GM12878 (cell line): Measurements from ENCODE around the gene FOXP3. TPM values are rescaled to one million over a fixed set of nuclear protein-coding genes. Genes with fewer than 3 reads are reported as not detected.

Experiments
- ATAC-seq: fragments of 200-7000 bp; cut with Tn5 transposase; 3 replicates; pipeline ENCODE4 v1.9.1; 2020; ENCODE audit warnings: mild to moderate bottlenecking, moderate library complexity
- BruUV-seq: library from RNA; stranded (reverse); fragments of 400-500 nt; replicated peaks from 2 replicates; lab custom pipeline; 2021; lab: Mats Ljungman, UMichigan
- CTCF ChIA-PET: fragments of 300-600 bp; sonication (Branson Sonifier 250); formaldehyde crosslinking; extraction: SDS; loops from one replicate; lab custom pipeline; 2021; ENCODE audit warnings: inconsistent platforms; lab: Yijun Ruan, JAX
- POLR2A ChIA-PET: fragments of 350-600 bp; formaldehyde crosslinking; extraction: SDS; loops from one replicate; lab custom pipeline; 2021; ENCODE audit warnings: inconsistent platforms; lab: Charles Lee
- RAD21 ChIA-PET: fragments of 300-600 bp; sonication (Branson Sonifier 250); formaldehyde crosslinking; loops from one replicate; lab custom pipeline; 2023; ENCODE audit warnings: antibody characterized with exemption; ENCODE audit not compliant: unreplicated experiment; lab: Charles Lee
- SMC1A ChIA-PET: fragments of 300-600 bp; sonication (Branson Sonifier 250); formaldehyde crosslinking; loops from one replicate; lab custom pipeline; 2023; ENCODE audit not compliant: unreplicated experiment, uncharacterized antibody; lab: Charles Lee
- DNase-seq: peaks from one replicate; pipeline ENCODE4 v3.0.0-alpha.2; 2011; ENCODE audit warnings: low read depth, low spot score
- FAIRE-seq: peaks from 3 replicates; lab custom pipeline; 2011; peaks lifted over from hg19 to GRCh38; lab: Jason Lieb, UNC
- H2AFZ ChIP-seq: 2 replicates; pipeline ENCODE4 v1.6.0; 2011; ENCODE audit warnings: low read depth, low read length, control low read depth; ENCODE audit not compliant: control insufficient read depth
- H3K27ac ChIP-seq: 2 replicates; pipeline ENCODE4 v1.5.1; 2011; ENCODE audit warnings: control low read depth; ENCODE audit not compliant: control insufficient read depth, insufficient read depth
- H3K27me3 ChIP-seq, 2 experiments: replicated peaks in 1 of 2; 2 replicates each; pipeline versions ENCODE4 v1.6.0 to v1.6.1; 2011; ENCODE audit warnings: low read length in 1 of 2; ENCODE audit not compliant: control insufficient read depth in 2 of 2, insufficient read depth in 2 of 2
- H3K36me3 ChIP-seq, 2 experiments: 2 replicates each; pipeline ENCODE4 v1.5.1; 2011; ENCODE audit warnings: low read length in 1 of 2; ENCODE audit not compliant: control insufficient read depth in 2 of 2, insufficient read depth in 2 of 2
- H3K4me1 ChIP-seq: 2 replicates; pipeline ENCODE4 v1.6.1; 2011; ENCODE audit warnings: mild to moderate bottlenecking, low read length, moderate library complexity, mixed read lengths; ENCODE audit not compliant: control insufficient read depth, insufficient read depth
- H3K4me2 ChIP-seq: 2 replicates; pipeline ENCODE4 v1.6.0; 2011; ENCODE audit warnings: control low read depth; ENCODE audit not compliant: control insufficient read depth, insufficient read depth
- H3K4me3 ChIP-seq: fragments of 200-600 bp; sonication (generic); 2 replicates; pipeline ENCODE4 v1.5.1; 2016
- H3K79me2 ChIP-seq: 2 replicates; pipeline ENCODE4 v1.6.0; 2011; ENCODE audit warnings: low read length; ENCODE audit not compliant: control insufficient read depth, insufficient read depth
- H3K9ac ChIP-seq: 2 replicates; pipeline ENCODE4 v1.8.0; 2011; ENCODE audit warnings: low read length, control low read depth, mixed read lengths; ENCODE audit not compliant: control insufficient read depth, insufficient read depth
- H3K9me3 ChIP-seq: replicated peaks from 3 replicates; pipeline ENCODE4 v1.5.1; 2011; ENCODE audit warnings: mild to moderate bottlenecking, low read length; ENCODE audit not compliant: control insufficient read depth, insufficient read depth
- H4K20me1 ChIP-seq: 2 replicates; pipeline ENCODE4 v1.6.0; 2011; ENCODE audit not compliant: control insufficient read depth, insufficient read depth
- ASH2L ChIP-seq: fragments of 300-600, 200-600 bp; sonication (generic); IDR thresholded peaks from 2 replicates; pipeline ENCODE4 v1.6.1; 2017; ENCODE audit warnings: low read depth, mild to moderate bottlenecking, borderline replicate concordance
- BMI1 ChIP-seq: fragments of 450-650 bp; IDR thresholded peaks from 2 replicates; pipeline ENCODE4 v1.6.1; 2016; ENCODE audit warnings: mild to moderate bottlenecking, moderate library complexity, borderline replicate concordance
- EZH2 ChIP-seq: IDR thresholded peaks from 2 replicates; pipeline ENCODE4 v1.6.1; 2012; ENCODE audit warnings: low read depth, mild to moderate bottlenecking, control low read depth, inconsistent platforms, low read length, borderline replicate concordance; ENCODE audit not compliant: control insufficient read depth
- HDAC2 ChIP-seq: fragments of 200-600 bp; sonication (generic); IDR thresholded peaks from 2 replicates; pipeline ENCODE4 v1.6.1; 2017
- LARP7 ChIP-seq: fragments of 450-650 bp; IDR thresholded peaks from 2 replicates; pipeline ENCODE4 v1.6.1; 2017; ENCODE audit warnings: mild to moderate bottlenecking
- NFYB ChIP-seq: IDR thresholded peaks from 2 replicates; pipeline ENCODE4 v1.6.1; 2011; ENCODE audit warnings: low read depth, mild to moderate bottlenecking, low read length, improper control_type of control experiment, moderate library complexity; ENCODE audit not compliant: insufficient read depth
- RELA ChIP-seq: fragments of 450-650 bp; IDR thresholded peaks from 2 replicates; pipeline ENCODE4 v1.8.0; 2014; ENCODE audit warnings: borderline replicate concordance; ENCODE audit not compliant: partially characterized antibody
- REST ChIP-seq: IDR thresholded peaks from 2 replicates; pipeline ENCODE4 v1.6.1; 2012; ENCODE audit warnings: mild to moderate bottlenecking, low read depth, low read length
- RUNX3 ChIP-seq: IDR thresholded peaks from 2 replicates; pipeline ENCODE4 v1.6.1; 2012; ENCODE audit warnings: low read length, inconsistent platforms
- SIX5 ChIP-seq: IDR thresholded peaks from 2 replicates; pipeline ENCODE4 v1.6.1; 2011; ENCODE audit warnings: mild to moderate bottlenecking, low read depth, low read length, moderate library complexity; ENCODE audit not compliant: severe bottlenecking
- WGBS: methylation state at CpG from one replicate; pipeline ENCODE4 v1.1.6; 2016; ENCODE audit warnings: low lambda C conversion rate; ENCODE audit not compliant: insufficient replicate concordance, insufficient coverage; ENCODE audit errors: missing lambda C conversion rate; 5-methylcytosine and 5-hydroxymethylcytosine counted together
- in situ Hi-C: fragments of 300-500 bp; cut with MboI; formaldehyde crosslinking; loops from 9 replicates; pipeline ENCODE4 v1.14.3; 2018; ENCODE audit warnings: mixed read lengths
- intact Hi-C: fragments of 100-400 bp; cut with micrococcal nuclease; formaldehyde crosslinking; loops from one replicate; pipeline ENCODE4 v1.14.2; 2022; ENCODE audit not compliant: unreplicated experiment
- polyA plus RNA-seq, 11 experiments: library from polyadenylated mRNA; depleted of rRNA in 4 of 11; unstranded in 6 of 11; stranded (reverse) in 5 of 11; fragments of >200 nt; fragmentation: Nextera tagmentation in 4 of 11; fragmentation: Illumina TruSeq in 1 of 11; extraction: Ambion mirVana in 4 of 11; extraction: Trizol in 1 of 11; gene quantifications; 1 replicate in 1 of 11; 2 replicates in 10 of 11; pipeline versions ENCODE4 v1.2.1 to v1.2.3, GENCODE V29; 2011 to 2016; ENCODE audit warnings: inconsistent platforms in 2 of 11, missing spikeins in 2 of 11, low read depth in 1 of 11
- total RNA-seq, 4 experiments: library from RNA; depleted of rRNA in 3 of 4; stranded (reverse); fragments of >200 nt in 3 of 4; fragmentation: Illumina TruSeq in 1 of 4; extraction: Trizol in 1 of 4; gene quantifications; 2 replicates each; pipeline versions ENCODE4 v1.2.1 to v1.2.3, GENCODE V29; 2013 to 2021
- TF ChIP-seq, protein P1 (sequence below): fragments of 450-650 bp; formaldehyde crosslinking; IDR thresholded peaks from 2 replicates; pipeline ENCODE4 v1.4.0; 2022; ENCODE audit warnings: mild to moderate bottlenecking, moderate library complexity

The FOXP3 gene
- total and polyA plus RNA-seq, 10 of the 15 experiments (the other 5 are each of a cell fraction or from before 2014, with no cell fraction given), result 0.02 to 0.21 (median 0.08) TPM; not detected in 3

GRCh38 chrX:49203536-49203935 lies 61.0 kb downstream of the FOXP3 start:
- no peak overlapping the region for H3K9ac ChIP-seq
- DNase-seq, result no peak
- no peaks in the 10 kb centered on the region for H3K36me3 ChIP-seq
- H3K9me3 ChIP-seq, result no peaks in the 10 kb centered on the region
- no peaks in the 10 kb centered on the region for H3K27me3 ChIP-seq
- POLR2A ChIA-PET, result no interaction called here
- RAD21 ChIA-PET, result no interaction called here
- no peaks in the 10 kb centered on the region for H3K4me1 ChIP-seq
- no peaks in the 10 kb centered on the region for H4K20me1 ChIP-seq
- in situ Hi-C loops, result no loop called here
- no TSS peak for BruUV-seq
- H3K27ac ChIP-seq, result no peak overlapping the region
- intact Hi-C loops, result no loop called here
- ATAC-seq, result no peak
- no peak overlapping the region for H3K4me3 ChIP-seq
- CTCF ChIA-PET, result no interaction called here
- 32% methylated on average over 3 of the region's 3 CpGs for WGBS
- no peak overlapping the region for H3K4me2 ChIP-seq
- SMC1A ChIA-PET, result no interaction called here
- no peak overlapping the region for H2AFZ ChIP-seq
- TF ChIP-seq ASH2L, result no peak
- FAIRE-seq, result no peak
- H3K79me2 ChIP-seq, result no peaks in the 10 kb centered on the region

DNA sequence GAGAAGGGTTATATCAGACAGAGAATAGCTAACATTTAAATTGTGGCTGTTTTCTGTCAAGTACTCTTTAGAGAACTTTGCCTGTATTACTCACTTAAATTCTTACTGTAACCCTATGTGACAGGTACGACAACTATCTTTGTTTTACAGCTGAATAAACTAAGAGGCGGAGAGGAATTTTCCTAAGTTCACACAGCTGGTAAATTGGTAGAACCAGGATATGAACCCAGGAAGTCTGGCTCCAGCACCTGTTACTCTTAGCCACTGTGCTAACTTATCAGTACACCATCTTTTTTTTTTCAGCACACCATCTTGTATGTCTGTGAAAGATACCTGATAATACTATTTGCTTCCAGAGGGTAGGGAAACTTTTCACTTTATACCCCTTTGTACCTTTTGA lies 62.5 kb downstream of the FOXP3 start:
- CTCF ChIA-PET, result interaction anchor here (1.7 kb wide), 1 partner anchor 10 kb away, joined by 4 read pairs; no protein-coding TSS in a partner anchor
- intact Hi-C loops (no loop called here), in situ Hi-C loops (no loop called here)
- POLR2A ChIA-PET, result interaction anchor here (0.6 kb wide), 1 partner anchor 338 kb away, joined by 3 read pairs; no protein-coding TSS in a partner anchor
- H3K36me3 ChIP-seq, result no peaks in the 10 kb centered on the region
- DNase-seq, result no peak
- BruUV-seq, result no TSS peak
- no peaks in the 10 kb centered on the region for H3K79me2 ChIP-seq
- no peaks in the 10 kb centered on the region for H3K4me1 ChIP-seq
- WGBS, result 45% methylated on average over 2 of the region's 2 CpGs
- H3K9ac ChIP-seq, result no peak overlapping the region
- SMC1A ChIA-PET, result no interaction called here
- H3K27ac ChIP-seq, result no peak overlapping the region
- RAD21 ChIA-PET, result interaction anchor here (0.6 kb wide), 1 partner anchor 1829 kb away, joined by 3 read pairs; no protein-coding TSS in a partner anchor
- no peak overlapping the region for H3K4me2 ChIP-seq
- no peak for ATAC-seq
- no peak overlapping the region for H3K4me3 ChIP-seq
- H4K20me1 ChIP-seq, result no peaks in the 10 kb centered on the region
- H3K27me3 ChIP-seq, result no peaks in the 10 kb centered on the region
- FAIRE-seq, result no peak
- no peak overlapping the region for H2AFZ ChIP-seq
- H3K9me3 ChIP-seq, result no peaks in the 10 kb centered on the region
- TF ChIP-seq, protein P1, sequence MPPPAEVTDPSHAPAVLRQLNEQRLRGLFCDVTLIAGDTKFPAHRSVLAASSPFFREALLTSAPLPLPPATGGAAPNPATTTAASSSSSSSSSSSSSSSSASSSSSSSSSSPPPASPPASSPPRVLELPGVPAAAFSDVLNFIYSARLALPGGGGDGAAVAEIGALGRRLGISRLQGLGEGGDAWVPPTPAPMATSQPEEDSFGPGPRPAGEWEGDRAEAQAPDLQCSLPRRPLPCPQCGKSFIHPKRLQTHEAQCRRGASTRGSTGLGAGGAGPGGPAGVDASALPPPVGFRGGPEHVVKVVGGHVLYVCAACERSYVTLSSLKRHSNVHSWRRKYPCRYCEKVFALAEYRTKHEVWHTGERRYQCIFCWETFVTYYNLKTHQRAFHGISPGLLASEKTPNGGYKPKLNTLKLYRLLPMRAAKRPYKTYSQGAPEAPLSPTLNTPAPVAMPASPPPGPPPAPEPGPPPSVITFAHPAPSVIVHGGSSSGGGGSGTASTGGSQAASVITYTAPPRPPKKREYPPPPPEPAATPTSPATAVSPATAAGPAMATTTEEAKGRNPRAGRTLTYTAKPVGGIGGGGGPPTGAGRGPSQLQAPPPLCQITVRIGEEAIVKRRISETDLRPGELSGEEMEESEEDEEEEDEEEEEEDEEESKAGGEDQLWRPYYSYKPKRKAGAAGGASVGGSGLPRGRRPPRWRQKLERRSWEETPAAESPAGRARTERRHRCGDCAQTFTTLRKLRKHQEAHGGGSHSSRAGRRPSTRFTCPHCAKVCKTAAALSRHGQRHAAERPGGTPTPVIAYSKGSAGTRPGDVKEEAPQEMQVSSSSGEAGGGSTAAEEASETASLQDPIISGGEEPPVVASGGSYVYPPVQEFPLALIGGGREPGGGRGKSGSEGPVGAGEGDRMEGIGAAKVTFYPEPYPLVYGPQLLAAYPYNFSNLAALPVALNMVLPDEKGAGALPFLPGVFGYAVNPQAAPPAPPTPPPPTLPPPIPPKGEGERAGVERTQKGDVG, result no peak
- TF ChIP-seq SIX5 (no peak), REST (no peak), ASH2L (no peak), EZH2 (no peak), HDAC2 (no peak), BMI1 (no peak), LARP7 (no peak), NFYB (no peak), RELA (no peak), RUNX3 (no peak)
